ENCODE results near the gene FNBP1.

The FNBP1 gene

GRCh38 chr9:129853614-129854013 is 189.4 kb downstream of the FNBP1 start:
- TF ChIP-seq, protein P1, sequence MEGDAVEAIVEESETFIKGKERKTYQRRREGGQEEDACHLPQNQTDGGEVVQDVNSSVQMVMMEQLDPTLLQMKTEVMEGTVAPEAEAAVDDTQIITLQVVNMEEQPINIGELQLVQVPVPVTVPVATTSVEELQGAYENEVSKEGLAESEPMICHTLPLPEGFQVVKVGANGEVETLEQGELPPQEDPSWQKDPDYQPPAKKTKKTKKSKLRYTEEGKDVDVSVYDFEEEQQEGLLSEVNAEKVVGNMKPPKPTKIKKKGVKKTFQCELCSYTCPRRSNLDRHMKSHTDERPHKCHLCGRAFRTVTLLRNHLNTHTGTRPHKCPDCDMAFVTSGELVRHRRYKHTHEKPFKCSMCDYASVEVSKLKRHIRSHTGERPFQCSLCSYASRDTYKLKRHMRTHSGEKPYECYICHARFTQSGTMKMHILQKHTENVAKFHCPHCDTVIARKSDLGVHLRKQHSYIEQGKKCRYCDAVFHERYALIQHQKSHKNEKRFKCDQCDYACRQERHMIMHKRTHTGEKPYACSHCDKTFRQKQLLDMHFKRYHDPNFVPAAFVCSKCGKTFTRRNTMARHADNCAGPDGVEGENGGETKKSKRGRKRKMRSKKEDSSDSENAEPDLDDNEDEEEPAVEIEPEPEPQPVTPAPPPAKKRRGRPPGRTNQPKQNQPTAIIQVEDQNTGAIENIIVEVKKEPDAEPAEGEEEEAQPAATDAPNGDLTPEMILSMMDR (IDR thresholded peaks at IDR 0.05; ENCODE audit: low read length, missing control alignments): no peak
- no peak for DNase-seq (ENCODE audit: low read depth)
- no peak overlapping the region for H3K4me3 ChIP-seq (replicated peaks; ENCODE audit: low read depth, low read length)

DNA sequence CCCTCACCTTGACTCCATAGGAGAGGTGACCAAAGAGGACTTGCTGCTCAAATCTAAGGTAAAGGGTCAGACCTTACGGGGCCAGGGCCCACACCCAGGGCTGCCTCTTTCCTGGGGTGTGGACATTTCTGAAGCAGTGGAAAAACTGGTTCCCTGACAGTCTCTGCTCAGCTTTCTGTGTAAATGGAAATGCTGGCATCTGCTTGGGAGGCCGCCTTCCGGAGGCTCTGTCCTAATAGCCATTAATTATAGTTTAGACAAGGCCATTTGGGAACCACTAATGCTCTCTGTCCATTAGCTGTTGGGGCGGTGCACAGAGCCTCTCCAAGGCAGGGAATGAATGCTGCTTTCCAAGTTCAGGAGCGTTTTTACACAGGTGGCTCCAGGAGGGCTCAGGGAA is 190.4 kb downstream of the FNBP1 start:
- TF ChIP-seq, protein P1 (IDR thresholded peaks at IDR 0.05; ENCODE audit: low read length, missing control alignments): no peak
- no peak for DNase-seq (ENCODE audit: low read depth)
- H3K4me3 ChIP-seq (replicated peaks; ENCODE audit: low read depth, low read length): no peak overlapping the region

DNA sequence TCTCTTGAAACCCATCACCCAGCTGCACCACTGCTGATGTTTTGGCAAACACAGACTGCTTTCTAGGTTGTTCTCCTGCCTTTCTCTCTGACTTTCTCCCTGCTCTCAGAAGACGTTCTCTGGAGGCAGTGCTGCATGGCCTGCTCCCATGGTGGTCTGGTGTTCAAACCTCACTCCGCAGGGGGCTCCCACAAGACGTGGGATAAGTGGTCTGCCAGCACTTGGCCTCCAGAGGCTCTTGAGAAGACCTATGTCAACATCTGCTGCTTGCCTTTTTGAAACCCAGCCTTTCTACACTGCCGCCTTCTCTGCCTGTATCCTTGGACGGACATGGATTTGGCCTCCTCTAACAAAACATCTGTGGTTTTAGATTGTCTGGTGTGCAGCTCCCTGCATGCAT is 191.2 kb downstream of the FNBP1 start:
- no peak overlapping the region for H3K4me3 ChIP-seq (replicated peaks; ENCODE audit: low read depth, low read length)

DNA sequence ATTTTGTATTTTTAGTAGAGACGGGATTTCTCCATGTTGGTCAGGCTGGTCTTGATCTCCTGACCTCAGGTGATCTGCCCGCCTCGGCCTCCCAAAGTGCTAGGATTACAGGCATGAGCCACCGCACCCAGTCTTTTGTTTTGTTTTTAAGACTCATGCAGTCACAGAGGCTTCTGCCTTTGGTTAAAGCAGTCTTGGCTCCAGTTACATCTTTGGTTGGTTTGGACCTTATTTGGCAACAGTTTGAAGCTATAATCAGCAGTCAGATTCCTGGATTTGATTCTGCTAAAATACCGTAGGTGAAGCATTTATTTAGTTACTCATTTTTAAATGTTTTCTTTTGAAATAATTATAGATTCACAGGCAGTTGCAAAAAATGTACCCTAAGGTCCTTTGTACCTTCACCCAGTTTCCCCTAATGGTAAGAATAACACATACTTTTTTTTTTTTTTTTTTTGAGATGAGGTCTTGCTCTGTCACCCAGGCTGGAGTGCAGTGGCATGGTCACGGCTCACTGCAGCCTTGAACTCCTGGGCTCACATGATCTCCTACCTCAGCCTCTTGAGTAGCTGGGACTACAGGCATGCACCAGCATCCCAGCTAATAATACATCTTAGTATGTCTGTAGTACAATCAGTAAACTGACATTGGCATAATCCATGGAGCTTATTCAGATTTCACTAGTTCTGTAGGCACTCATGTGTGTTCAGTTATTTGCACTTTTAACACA is 192.0 kb downstream of the FNBP1 start:
- DNase-seq (ENCODE audit: low read depth): no peak
- no peak overlapping the region for H3K4me3 ChIP-seq (replicated peaks; ENCODE audit: low read depth, low read length)
- TF ChIP-seq, protein P1 (IDR thresholded peaks at IDR 0.05; ENCODE audit: low read length, missing control alignments): no peak

More for the DNA sequence above, 191.2 kb downstream of the FNBP1 start:
- DNase-seq (ENCODE audit: low read depth): no peak
- TF ChIP-seq, protein P1 (IDR thresholded peaks at IDR 0.05; ENCODE audit: low read length, missing control alignments): no peak

DNA sequence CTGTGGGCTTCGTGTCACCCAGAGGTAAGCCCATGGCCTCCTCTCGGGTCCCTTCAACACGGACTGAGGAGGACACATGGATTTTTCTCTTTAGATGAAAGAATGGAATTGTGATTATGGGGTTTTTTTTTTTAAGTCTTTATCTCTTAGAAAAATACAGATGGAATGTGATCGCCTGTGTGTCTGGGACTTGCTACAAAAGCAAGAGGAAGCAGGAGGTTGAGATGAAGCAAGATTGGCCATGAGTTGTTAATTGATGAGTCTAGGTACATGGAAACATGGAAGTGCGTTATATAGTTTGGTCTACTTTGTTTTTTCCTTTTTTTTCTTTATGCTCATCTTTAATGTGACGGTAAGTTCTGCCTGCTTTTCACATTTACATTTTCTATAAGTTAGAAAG is 193.1 kb downstream of the FNBP1 start:
- peak; percentile 39 for DNase-seq (ENCODE audit: low read depth)
- no peak overlapping the region for H3K4me3 ChIP-seq (replicated peaks; ENCODE audit: low read depth, low read length)
- TF ChIP-seq, protein P1 (IDR thresholded peaks at IDR 0.05; ENCODE audit: low read length, missing control alignments): no peak

DNA sequence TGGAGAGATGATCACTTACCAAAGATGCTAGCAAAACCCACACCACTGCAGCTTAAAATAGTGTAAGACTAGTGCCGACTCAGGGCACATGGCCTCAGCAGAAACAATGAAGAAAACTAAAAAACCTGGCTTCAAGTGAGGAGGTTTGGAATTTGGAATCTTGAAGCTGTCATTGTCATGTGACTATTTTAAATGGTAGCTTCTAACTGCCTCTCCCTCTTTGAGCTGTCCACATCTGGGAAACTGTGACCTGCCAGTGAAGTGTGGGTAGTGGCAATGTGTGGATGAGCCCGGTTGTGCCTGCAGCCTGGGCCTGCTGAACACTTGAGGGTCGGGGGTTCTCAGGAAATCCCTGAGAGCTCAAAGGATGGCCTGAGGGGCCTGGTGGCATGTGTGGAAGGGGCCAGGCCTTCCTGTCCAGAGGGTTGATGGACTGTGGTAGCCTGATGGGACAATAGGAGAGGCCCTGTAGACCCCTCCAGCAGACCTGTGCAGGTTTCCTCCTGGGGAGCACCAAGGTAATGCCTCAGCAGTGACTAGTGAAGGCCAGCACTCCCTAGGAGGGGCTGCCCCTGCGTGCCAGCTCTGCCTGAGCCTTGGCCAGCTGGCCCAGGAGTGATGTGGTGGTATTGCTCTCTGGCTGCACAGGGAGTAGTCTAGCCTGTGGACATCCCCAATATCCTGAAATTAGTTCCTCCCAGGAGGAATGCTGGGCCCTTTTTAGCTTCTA is 194.1 kb downstream of the FNBP1 start:
- TF ChIP-seq, protein P1 (IDR thresholded peaks at IDR 0.05; ENCODE audit: low read length, missing control alignments): no peak
- no peak for DNase-seq (ENCODE audit: low read depth)

More for the DNA sequence above, 194.1 kb downstream of the FNBP1 start:
- no peak overlapping the region for H3K4me3 ChIP-seq (replicated peaks; ENCODE audit: low read depth, low read length)
